A549 (cell line): ENCODE results near the gene ZBTB16. TPM values are rescaled to one million over a fixed set of nuclear protein-coding genes. Genes with fewer than 3 reads are reported as not detected.
A peak's percentile ranks its signal among the peaks of the same experiment; 100 is the strongest.

Source experiments
- ATAC-seq, 2 experiments: fragments of 200-7000 bp in 1 of 2; fragments of >200 bp in 1 of 2; cut with Nextera tagmentation in 1 of 2; cut with Tn5 transposase in 1 of 2; 3 replicates each; pipeline versions ENCODE4 v1.8.0 to v1.9.1; 2018 to 2020; ENCODE audit warnings: mild to moderate bottlenecking in 1 of 2, moderate library complexity in 1 of 2
- CTCF ChIA-PET: fragments of 300-600 bp; sonication (Branson Sonifier 250); formaldehyde crosslinking; extraction: SDS; loops from one replicate; lab custom pipeline; 2021; ENCODE audit warnings: antibody characterized with exemption, inconsistent platforms; lab: Yijun Ruan, JAX
- POLR2A ChIA-PET: fragments of 350-600 bp; formaldehyde crosslinking; extraction: SDS; loops from one replicate; lab custom pipeline; 2021; ENCODE audit warnings: antibody characterized with exemption, inconsistent platforms; lab: Yijun Ruan, JAX
- DNase-seq, 2 experiments: peaks; one replicate each; pipeline versions ENCODE4 v3.0.0 to v3.0.0-alpha.2; 2011 to 2016; ENCODE audit warnings: low read depth in 1 of 2, low spot score in 1 of 2
- FAIRE-seq: peaks from 2 replicates; lab custom pipeline; 2011; peaks lifted over from hg19 to GRCh38; lab: Jason Lieb, UNC
- H3K27ac ChIP-seq, 2 experiments: fragments of >200 bp; sonication (Bioruptor Twin); formaldehyde crosslinking; 3 replicates each; pipeline ENCODE4 v1.5.1; 2016 to 2017
- H3K4me1 ChIP-seq: fragments of >200 bp; sonication (Bioruptor Twin); formaldehyde crosslinking; 3 replicates; pipeline ENCODE4 v1.6.1; 2016
- H3K4me2 ChIP-seq: fragments of >200 bp; sonication (Bioruptor Twin); formaldehyde crosslinking; 3 replicates; pipeline ENCODE4 v1.6.1; 2016
- H3K4me3 ChIP-seq: fragments of >200 bp; sonication (Bioruptor Twin); formaldehyde crosslinking; 3 replicates; pipeline ENCODE4 v1.5.1; 2016
- H3K9me3 ChIP-seq: fragments of >200 bp; sonication (Bioruptor Twin); formaldehyde crosslinking; 3 replicates; pipeline ENCODE4 v1.6.1; 2016
- ATOH8 ChIP-seq: fragments of 250-450 bp; sonication (Bioruptor Pico); IDR thresholded peaks from 2 replicates; pipeline ENCODE4 v1.5.0; 2020; ENCODE audit warnings: low read depth, mild to moderate bottlenecking, moderate library complexity
- BCL3 ChIP-seq: fragments of >200 bp; sonication (Bioruptor Twin); formaldehyde crosslinking; IDR thresholded peaks from 3 replicates; pipeline ENCODE4 v1.6.1; 2016
- BHLHE40 ChIP-seq: IDR thresholded peaks from 2 replicates; pipeline ENCODE4 v1.6.1; 2012; ENCODE audit warnings: low read depth, low read length, inconsistent platforms
- CBX2 ChIP-seq: fragments of 200-600 bp; sonication (generic); IDR thresholded peaks from 2 replicates; pipeline ENCODE4 v1.6.1; 2016; ENCODE audit warnings: low read depth, mild to moderate bottlenecking, borderline replicate concordance
- CEBPB ChIP-seq, 2 experiments: fragments of >200 bp in 1 of 2; sonication (Bioruptor Twin) in 1 of 2; formaldehyde crosslinking in 1 of 2; IDR thresholded peaks; 2 replicates each; pipeline ENCODE4 v1.6.1; 2012 to 2016
- E2F6 ChIP-seq: IDR thresholded peaks from 2 replicates; pipeline ENCODE4 v1.6.1; 2012; ENCODE audit warnings: low read depth, borderline replicate concordance
- EHF ChIP-seq: fragments of 250-450 bp; sonication (Bioruptor Pico); IDR thresholded peaks from 2 replicates; pipeline ENCODE4 v1.5.0; 2020; ENCODE audit warnings: mild to moderate bottlenecking
- EP300 ChIP-seq, 2 experiments: fragments of >200 bp; sonication (Bioruptor Twin); formaldehyde crosslinking; IDR thresholded peaks; 2 replicates in 1 of 2; 3 replicates in 1 of 2; pipeline ENCODE4 v1.6.1; 2016 to 2017
- FOXS1 ChIP-seq: fragments of 250-450 bp; sonication (Bioruptor Pico); IDR thresholded peaks from 2 replicates; pipeline ENCODE4 v1.5.0; 2020; ENCODE audit warnings: mild to moderate bottlenecking, moderate library complexity
- HES2 ChIP-seq: fragments of >200 bp; sonication (Bioruptor Twin); formaldehyde crosslinking; IDR thresholded peaks from 2 replicates; pipeline ENCODE4 v1.6.1; 2016
- HEYL ChIP-seq: fragments of 250-450 bp; sonication (Bioruptor Pico); IDR thresholded peaks from 2 replicates; pipeline ENCODE4 v1.8.0; 2021; ENCODE audit warnings: mild to moderate bottlenecking, moderate library complexity
- HOXB5 ChIP-seq: fragments of 250-450 bp; sonication (Bioruptor Pico); IDR thresholded peaks from 2 replicates; pipeline ENCODE4 v1.5.0; 2020; ENCODE audit warnings: mild to moderate bottlenecking, moderate library complexity
- JUNB ChIP-seq: fragments of >200 bp; sonication (Bioruptor Twin); formaldehyde crosslinking; IDR thresholded peaks from 2 replicates; pipeline ENCODE4 v1.6.1; 2016
- KDM1A ChIP-seq: fragments of 200-600 bp; sonication (generic); IDR thresholded peaks from 2 replicates; pipeline ENCODE4 v1.6.1; 2016; ENCODE audit warnings: low read depth, mild to moderate bottlenecking
- KDM5A ChIP-seq: fragments of 200-600 bp; sonication (generic); IDR thresholded peaks from 2 replicates; pipeline ENCODE4 v1.6.1; 2016; ENCODE audit warnings: antibody characterized with exemption, mild to moderate bottlenecking
- MAX ChIP-seq: IDR thresholded peaks from 2 replicates; pipeline ENCODE4 v1.6.1; 2012
- MAZ ChIP-seq: fragments of 150-350 bp; IDR thresholded peaks from 2 replicates; pipeline ENCODE4 v1.6.1; 2014; ENCODE audit warnings: antibody characterized with exemption, low read depth, low read length, borderline replicate concordance
- NFE2L2 ChIP-seq: fragments of 150-350 bp; conservative IDR thresholded peaks from 2 replicates; pipeline ENCODE4 v1.6.1; 2014; ENCODE audit warnings: low read length
- NPAS2 ChIP-seq: fragments of 250-450 bp; sonication (Bioruptor Pico); IDR thresholded peaks from 2 replicates; pipeline ENCODE4 v1.8.0; 2022; ENCODE audit warnings: mild to moderate bottlenecking, moderate library complexity, borderline replicate concordance
- PHF8 ChIP-seq: fragments of 200-600 bp; sonication (generic); IDR thresholded peaks from 2 replicates; pipeline ENCODE4 v1.6.1; 2016; ENCODE audit warnings: low read depth, mild to moderate bottlenecking, antibody characterized with exemption, moderate library complexity, borderline replicate concordance
- RAD21 ChIP-seq, 2 experiments: fragments of >200 bp in 1 of 2; sonication (Bioruptor Twin) in 1 of 2; formaldehyde crosslinking in 1 of 2; IDR thresholded peaks in 1 of 2; conservative IDR thresholded peaks in 1 of 2; 2 replicates in 1 of 2; 3 replicates in 1 of 2; pipeline ENCODE4 v1.6.1; 2012 to 2018; ENCODE audit warnings: inconsistent platforms in 1 of 2
- RFX5 ChIP-seq: fragments of 450-650 bp; IDR thresholded peaks from 2 replicates; pipeline ENCODE4 v1.7.1; 2014; ENCODE audit warnings: antibody characterized with exemption, mild to moderate bottlenecking, moderate library complexity
- RNF2 ChIP-seq: fragments of 200-600 bp; sonication (generic); IDR thresholded peaks from 2 replicates; pipeline ENCODE4 v1.6.1; 2016; ENCODE audit warnings: low read depth, mild to moderate bottlenecking, antibody characterized with exemption, moderate library complexity, borderline replicate concordance
- SMC3 ChIP-seq: fragments of >200 bp; sonication (Bioruptor Twin); formaldehyde crosslinking; IDR thresholded peaks from 3 replicates; pipeline ENCODE4 v1.6.1; 2018; ENCODE audit warnings: inconsistent platforms
- ZNF302 ChIP-seq: fragments of 250-450 bp; sonication (Bioruptor Pico); IDR thresholded peaks from 2 replicates; pipeline ENCODE4 v1.9.0; 2021; ENCODE audit warnings: inconsistent platforms, mild to moderate bottlenecking, moderate library complexity
- WGBS: methylation state at CpG from one replicate; pipeline ENCODE4 v1.1.6; 2017; ENCODE audit errors: missing lambda C conversion rate; 5-methylcytosine and 5-hydroxymethylcytosine counted together
- polyA plus RNA-seq, 4 experiments: library from polyadenylated mRNA; depleted of rRNA in 3 of 4; stranded (reverse); fragments of >200 nt; fragmentation: RNase III in 1 of 4; extraction: RNeasy Plus Mini Kit Qiagen cat#74134 plus additional on column Dnase treatment in 1 of 4; gene quantifications; 2 replicates in 3 of 4; 3 replicates in 1 of 4; pipeline ENCODE4 v1.2.3, GENCODE V29; 2011 to 2017

Gene ZBTB16
- polyA plus RNA-seq, 2 of the 4 experiments (the other 2 are of a cell fraction): not detected

GRCh38 chr11:114153224-114153623, 93.7 kb downstream of the ZBTB16 start:
- no peak overlapping the region for H3K4me3 ChIP-seq
- H3K4me1 ChIP-seq: no peaks in the 10 kb centered on the region
- ATAC-seq (no peak), FAIRE-seq (no peak), DNase-seq (no peak)
- H3K9me3 ChIP-seq: no peaks in the 10 kb centered on the region
- 50% methylated on average over 4 of the region's 4 CpGs for WGBS
- H3K27ac ChIP-seq: peak overlapping the region in 1 of 2 experiments; percentile 54; a peak in 1 of 6 replicates
- CTCF ChIA-PET: no interaction called here
- no peak for TF ChIP-seq MAX
- no peak for TF ChIP-seq BHLHE40
- TF ChIP-seq E2F6: no peak
- no peak for TF ChIP-seq ATOH8 (CRISPR knock-in tag)
- TF ChIP-seq SMC3: no peak
- no peak for TF ChIP-seq EP300 (IDR thresholded peaks at IDR 0.05)
- no peak for TF ChIP-seq HES2
- no peak for TF ChIP-seq HEYL
- no peak for TF ChIP-seq ZNF302 (CRISPR knock-in tag)
- TF ChIP-seq BCL3: no peak
- no peak for TF ChIP-seq NPAS2 (CRISPR knock-in tag)
- no peak for TF ChIP-seq RNF2
- no peak for TF ChIP-seq RAD21 (conservative IDR thresholded peaks at IDR 0.05 in 1 of 2, IDR thresholded peaks at IDR 0.05 in 1 of 2)
- TF ChIP-seq PHF8: no peak
- no peak for TF ChIP-seq KDM5A
- H3K4me2 ChIP-seq: no peak overlapping the region
- POLR2A ChIA-PET: no interaction called here

GRCh38 chr11:114154271-114155047, 94.9 kb downstream of the ZBTB16 start:
- no peak for FAIRE-seq
- WGBS: 36% methylated on average over 5 of the region's 5 CpGs

More at GRCh38 chr11:114154271-114155047, 94.9 kb downstream of the ZBTB16 start:
- Histone ChIP-seq H3K27ac (peak overlapping the region in 1 of 2 experiments; percentile 54; a peak in 1 of 6 replicates), H3K4me3 (no peak overlapping the region), H3K9me3 (no peaks in the 10 kb centered on the region), H3K4me1 (peaks cover 2% of the 10 kb centered on the region; the same call in 2 of the 3 replicates), H3K4me2 (no peak overlapping the region)
- no peak for TF ChIP-seq EHF
- no peak for TF ChIP-seq KDM1A
- no peak for TF ChIP-seq MAZ
- no peak for TF ChIP-seq HOXB5 (CRISPR knock-in tag)
- TF ChIP-seq FOXS1 (CRISPR knock-in tag): no peak
- TF ChIP-seq BCL3: no peak
- no peak for TF ChIP-seq JUNB
- TF ChIP-seq CBX2: no peak
- TF ChIP-seq CEBPB (IDR thresholded peaks at IDR 0.05): no peak
- no peak for TF ChIP-seq NFE2L2
- TF ChIP-seq RFX5: no peak
- no peak for TF ChIP-seq E2F6
- ChIA-PET POLR2A (no interaction called here), CTCF (no interaction called here)
- DNase-seq (no peak), ATAC-seq (no peak)
